ENCODE data around the gene GSTM3. TPM values are rescaled to one million over a fixed set of nuclear protein-coding genes. Genes with fewer than 3 reads are reported as not detected.

GSTM3 gene
- 59.2 TPM for total RNA-seq

DNA sequence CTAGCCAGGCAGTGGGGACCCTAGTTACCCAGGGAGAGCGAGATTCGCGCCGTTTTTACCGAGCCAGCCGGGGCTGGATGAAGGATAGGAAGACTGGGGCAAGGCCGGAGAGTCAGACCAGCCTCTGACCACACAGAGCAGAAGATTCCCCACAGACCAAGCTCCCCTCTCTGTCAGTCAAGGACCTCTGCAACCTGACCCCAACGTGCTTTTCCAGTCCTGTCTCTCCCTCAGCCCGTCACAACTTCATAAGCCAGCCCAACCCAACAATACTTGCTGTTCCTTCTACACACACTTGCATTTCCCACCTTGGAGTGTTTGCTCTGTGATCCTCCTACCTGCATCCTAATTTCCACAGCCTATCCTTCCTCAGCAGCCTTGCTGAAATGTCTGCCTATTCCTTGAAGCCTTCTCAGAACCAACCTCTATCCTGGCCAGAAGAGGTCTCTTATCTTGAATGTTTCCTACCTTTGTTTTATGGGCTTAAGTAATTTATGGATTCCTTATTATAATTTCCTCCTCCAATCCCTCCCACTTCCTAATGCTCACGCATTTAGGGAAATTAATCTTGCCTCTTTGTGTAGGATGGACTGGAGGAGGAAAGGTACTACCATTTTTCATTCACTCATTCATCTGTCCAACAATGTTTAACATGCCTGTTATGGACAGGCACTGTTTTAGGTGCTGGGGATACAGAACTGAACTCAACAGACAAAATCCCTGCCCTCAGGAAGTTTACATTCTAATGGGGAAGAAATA, at the start of gene GSTM3:
Gene GSTM3 (minus strand): TSS at position 424 of the 759 bp plus-strand sequence. CDS start 751 bp downstream, outside the sequence.
- H3K36me3 ChIP-seq: peaks cover 6 to 10% of the 10 kb centered on the region in 2 donors
- peak in 1 of 2 donors; percentile 7 for DNase-seq (ENCODE audit: low spot score in 2 of 2)
- peaks cover 0 to 5% of the 10 kb centered on the region in 2 donors for H3K4me1 ChIP-seq
- peak within 1 kb of the TSS; percentile 71 to 86 for H3K27ac ChIP-seq
- intact Hi-C loops (cut with DNase I): no loop called here
- no peaks in the 10 kb centered on the region for H3K27me3 ChIP-seq
- H3K4me3 ChIP-seq: peak within 1 kb of the TSS; percentile 58 to 93
- H3K9me3 ChIP-seq: no peaks in the 10 kb centered on the region
- TF ChIP-seq, protein P1, sequence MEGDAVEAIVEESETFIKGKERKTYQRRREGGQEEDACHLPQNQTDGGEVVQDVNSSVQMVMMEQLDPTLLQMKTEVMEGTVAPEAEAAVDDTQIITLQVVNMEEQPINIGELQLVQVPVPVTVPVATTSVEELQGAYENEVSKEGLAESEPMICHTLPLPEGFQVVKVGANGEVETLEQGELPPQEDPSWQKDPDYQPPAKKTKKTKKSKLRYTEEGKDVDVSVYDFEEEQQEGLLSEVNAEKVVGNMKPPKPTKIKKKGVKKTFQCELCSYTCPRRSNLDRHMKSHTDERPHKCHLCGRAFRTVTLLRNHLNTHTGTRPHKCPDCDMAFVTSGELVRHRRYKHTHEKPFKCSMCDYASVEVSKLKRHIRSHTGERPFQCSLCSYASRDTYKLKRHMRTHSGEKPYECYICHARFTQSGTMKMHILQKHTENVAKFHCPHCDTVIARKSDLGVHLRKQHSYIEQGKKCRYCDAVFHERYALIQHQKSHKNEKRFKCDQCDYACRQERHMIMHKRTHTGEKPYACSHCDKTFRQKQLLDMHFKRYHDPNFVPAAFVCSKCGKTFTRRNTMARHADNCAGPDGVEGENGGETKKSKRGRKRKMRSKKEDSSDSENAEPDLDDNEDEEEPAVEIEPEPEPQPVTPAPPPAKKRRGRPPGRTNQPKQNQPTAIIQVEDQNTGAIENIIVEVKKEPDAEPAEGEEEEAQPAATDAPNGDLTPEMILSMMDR (IDR thresholded peaks at IDR 0.05): no peak

DNA sequence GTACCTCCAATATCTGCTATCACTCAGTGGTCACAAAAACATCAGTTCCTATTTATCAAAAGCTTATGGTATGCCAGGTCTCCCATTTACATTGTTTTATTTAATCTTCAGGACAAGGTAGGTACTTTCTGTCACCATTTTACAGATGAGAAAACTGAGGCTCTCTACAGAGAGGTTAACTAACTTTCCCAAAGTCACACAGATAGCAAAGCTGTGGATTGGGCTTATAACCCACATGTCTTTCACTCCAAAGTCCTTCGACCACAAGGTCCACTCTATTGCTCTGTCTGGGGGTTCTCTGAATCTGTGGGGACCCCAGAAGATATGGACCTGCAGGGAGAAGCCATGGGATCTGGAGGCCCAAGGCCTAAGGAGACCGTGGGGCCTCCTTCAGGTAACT, 49.5 kb upstream of the GSTM3 start:
- Histone ChIP-seq H3K4me3 (no peak overlapping the region), H3K27me3 (no peaks in the 10 kb centered on the region), H3K4me1 (peaks cover 10 to 37% of the 10 kb centered on the region in 2 donors), H3K27ac (peak overlapping the region in 1 of 2 donors; percentile 5), H3K36me3 (no peaks in the 10 kb centered on the region), H3K9me3 (no peaks in the 10 kb centered on the region)
- no peak for DNase-seq (ENCODE audit: low spot score in 2 of 2)
- TF ChIP-seq, protein P1 (IDR thresholded peaks at IDR 0.05): no peak
- intact Hi-C loops (cut with DNase I): no loop called here

DNA sequence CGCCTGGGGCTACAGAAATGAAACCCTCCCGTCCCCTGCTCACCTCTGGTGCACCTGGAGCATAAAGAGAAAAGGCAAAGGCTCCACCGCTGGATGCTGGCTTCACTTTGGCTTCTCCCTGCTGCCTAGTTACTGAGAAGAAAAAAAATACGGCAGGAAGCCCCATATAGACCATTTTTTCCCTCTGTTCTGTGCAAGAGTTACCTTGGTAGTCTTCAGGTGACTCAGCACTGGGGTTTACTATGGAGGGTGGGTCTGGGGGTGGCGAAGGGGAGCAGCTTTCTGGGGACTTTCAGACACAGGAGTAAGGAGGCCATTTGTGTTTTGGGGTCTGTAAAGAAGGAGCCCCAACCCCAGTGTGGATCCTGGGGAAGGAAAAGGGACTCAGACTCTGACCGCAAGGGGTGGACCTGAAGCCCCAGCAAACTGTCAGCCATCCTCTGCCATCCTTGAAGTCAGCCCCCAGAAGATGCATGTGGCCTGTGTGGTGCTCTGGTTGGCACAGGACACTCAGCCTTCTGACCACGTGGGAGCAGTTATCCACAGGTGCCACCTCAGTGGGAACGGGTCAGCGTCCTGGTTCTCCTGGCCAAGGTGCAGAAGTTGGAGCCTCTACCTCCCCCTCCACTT, 48.8 kb upstream of the GSTM3 start:
- peak in 1 of 2 donors; percentile 22 for DNase-seq (ENCODE audit: low spot score in 2 of 2)
- no peak overlapping the region for H3K4me3 ChIP-seq
- peaks cover 10 to 42% of the 10 kb centered on the region in 2 donors for H3K4me1 ChIP-seq
- no peaks in the 10 kb centered on the region for H3K36me3 ChIP-seq
- no peak overlapping the region for H3K27ac ChIP-seq
- no peaks in the 10 kb centered on the region for H3K9me3 ChIP-seq
- H3K27me3 ChIP-seq: no peaks in the 10 kb centered on the region
- intact Hi-C loops (cut with DNase I): no loop called here
- TF ChIP-seq, protein P1 (IDR thresholded peaks at IDR 0.05): no peak

DNA sequence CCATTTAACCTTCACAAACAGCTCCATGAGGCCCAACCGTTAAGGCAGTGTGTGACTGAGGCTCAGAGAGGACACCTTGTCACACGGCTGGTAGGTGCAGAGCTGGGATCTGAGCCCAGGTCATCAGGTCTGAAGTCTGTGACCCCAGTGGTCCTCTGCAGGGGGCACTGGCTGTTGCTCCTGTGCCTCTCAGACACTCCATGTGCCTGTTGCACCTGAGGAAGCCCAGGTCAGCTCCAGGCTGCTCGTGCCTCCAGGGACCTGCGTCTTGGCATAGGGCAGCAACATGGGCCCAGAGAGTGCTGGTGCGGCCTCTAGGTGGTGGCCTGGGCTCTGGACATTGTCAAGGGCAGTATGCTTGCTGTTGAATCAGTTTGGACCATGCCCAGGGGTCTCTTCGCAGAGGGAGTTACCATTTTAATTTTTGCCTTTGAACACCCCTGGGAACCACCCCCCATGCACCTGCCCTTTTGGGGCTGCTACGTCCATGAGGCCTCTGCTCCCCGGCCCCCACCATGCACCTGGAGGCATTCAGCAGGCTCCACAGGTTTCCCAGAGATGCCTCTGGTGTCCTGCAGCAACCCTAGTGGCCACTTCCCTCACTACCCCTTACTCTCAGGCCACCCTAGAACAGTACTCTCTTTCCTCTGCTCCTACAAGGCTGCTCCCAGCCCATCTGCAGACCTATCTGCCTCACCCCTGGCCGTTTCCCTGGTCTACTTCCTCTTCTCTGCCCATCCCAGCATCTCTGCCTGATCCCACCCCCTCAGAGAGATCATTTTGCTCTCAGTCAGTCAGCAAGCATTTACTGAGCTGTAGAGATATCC, 48.1 kb upstream of the GSTM3 start:
- intact Hi-C loops (cut with DNase I): no loop called here
- Histone ChIP-seq H3K27ac (no peak overlapping the region), H3K36me3 (no peaks in the 10 kb centered on the region), H3K4me1 (peaks cover 10 to 47% of the 10 kb centered on the region in 2 donors), H3K27me3 (no peaks in the 10 kb centered on the region), H3K9me3 (no peaks in the 10 kb centered on the region), H3K4me3 (no peak overlapping the region)
- DNase-seq (ENCODE audit: low spot score in 2 of 2): peak; percentile 5 to 50
- TF ChIP-seq, protein P1 (IDR thresholded peaks at IDR 0.05): no peak

DNA sequence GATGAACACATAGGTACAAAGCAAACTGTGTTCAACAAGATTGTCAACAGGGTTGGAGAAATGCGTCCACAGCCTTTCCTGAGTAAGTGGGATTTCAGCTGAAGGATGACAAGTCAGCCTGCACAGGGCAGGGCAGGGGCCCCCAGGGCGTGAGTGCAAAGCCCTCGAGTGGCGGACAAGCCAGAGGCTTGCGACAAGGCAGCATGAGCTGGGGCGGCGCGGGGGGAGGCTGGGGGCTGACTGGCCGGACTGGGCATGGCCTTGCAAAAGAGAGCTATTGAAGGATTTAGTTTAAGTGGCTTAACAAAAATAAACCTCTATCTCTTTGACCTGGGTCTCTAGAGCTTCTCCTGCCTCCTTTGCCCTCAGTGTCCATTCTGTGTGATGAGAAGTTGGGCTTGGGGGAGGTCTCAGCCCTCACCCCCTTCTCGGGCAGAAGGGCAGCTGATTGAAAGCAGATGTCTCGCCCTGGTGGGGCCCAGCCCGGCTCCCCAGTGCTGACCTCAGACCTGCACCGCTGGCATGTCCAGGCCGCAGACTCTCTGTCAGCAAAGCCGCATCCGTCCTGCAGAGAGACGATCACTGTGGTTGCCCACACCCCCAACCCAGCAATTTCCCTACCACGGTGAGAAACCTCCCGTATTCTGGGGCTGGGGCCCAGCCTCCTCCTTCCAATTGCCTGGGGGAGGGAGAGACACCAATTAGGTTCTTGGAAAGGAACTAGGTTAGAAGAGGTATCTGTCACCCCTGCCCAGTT, 47.2 kb upstream of the GSTM3 start:
- Histone ChIP-seq H3K4me1 (peaks cover 12 to 50% of the 10 kb centered on the region in 2 donors), H3K27ac (no peak overlapping the region), H3K36me3 (no peaks in the 10 kb centered on the region), H3K27me3 (no peaks in the 10 kb centered on the region), H3K9me3 (no peaks in the 10 kb centered on the region), H3K4me3 (no peak overlapping the region)
- peak; percentile 6 to 63 for DNase-seq (ENCODE audit: low spot score in 2 of 2)
- TF ChIP-seq, protein P1 (IDR thresholded peaks at IDR 0.05): no peak
- intact Hi-C loops (cut with DNase I): no loop called here

Measured in ascending aorta (tissue), 2 donors.